SHP77 (cell line): ENCODE measurements around the gene KCNH4.
"Not testable (repeated sequence)": the region's sequence is repeated elsewhere in the genome, so short reads cannot be mapped to it uniquely, and the experiment has no call there.

Experiments
- DNase-seq, 2 experiments: peaks; one replicate each; lab custom pipeline; 2025; lab: John Stamatoyannopoulos, UW

Gene KCNH4

GRCh38 chr17:42178817-42179216 lies 2.1 kb downstream of the KCNH4 start:
- peak; percentile 13 to 47 for DNase-seq

GRCh38 chr17:42177684-42178083 lies 3.3 kb downstream of the KCNH4 start:
- no peak for DNase-seq

GRCh38 chr17:42174126-42174783 lies 6.7 kb downstream of the KCNH4 start:
- DNase-seq = no peak

GRCh38 chr17:42171831-42172230 lies 9.1 kb downstream of the KCNH4 start:
- DNase-seq = no peak

GRCh38 chr17:42169351-42169750 lies 11.6 kb downstream of the KCNH4 start:
- no peak for DNase-seq

- DNase-seq = no peak
Measured at GRCh38 chr17:42167807-42168206, 13.1 kb downstream of the KCNH4 start.

- no peak for DNase-seq
Measured at GRCh38 chr17:42166196-42166763, 14.7 kb downstream of the KCNH4 start.

GRCh38 chr17:42165751-42166150 lies 15.2 kb downstream of the KCNH4 start:
- no peak for DNase-seq

GRCh38 chr17:42163696-42164407 lies 17.1 kb downstream of the KCNH4 start:
- DNase-seq = no peak

GRCh38 chr17:42163113-42163512 lies 17.8 kb downstream of the KCNH4 start:
- DNase-seq = no peak

GRCh38 chr17:42160531-42160910 lies 20.4 kb downstream of the KCNH4 start:
- no peak for DNase-seq

GRCh38 chr17:42159796-42160530 lies 21.0 kb downstream of the KCNH4 start:
- no peak for DNase-seq

- no peak for DNase-seq
Measured at GRCh38 chr17:42155614-42156045, 25.3 kb downstream of the KCNH4 start.

- no peak for DNase-seq
Measured at GRCh38 chr17:42153919-42154742, 26.8 kb downstream of the KCNH4 start.

- DNase-seq = no peak
Measured at GRCh38 chr17:42146911-42147607, 33.9 kb downstream of the KCNH4 start.

GRCh38 chr17:42143138-42143537 lies 37.8 kb downstream of the KCNH4 start:
- DNase-seq = not testable (repeated sequence)

GRCh38 chr17:42142371-42142896 lies 38.5 kb downstream of the KCNH4 start:
- no peak for DNase-seq

- no peak for DNase-seq
Measured at GRCh38 chr17:42141382-42141781, 39.6 kb downstream of the KCNH4 start.

GRCh38 chr17:42140690-42141089 lies 40.3 kb downstream of the KCNH4 start:
- not testable (repeated sequence) for DNase-seq

- no peak for DNase-seq
Measured at GRCh38 chr17:42138749-42139492, 42.0 kb downstream of the KCNH4 start.
